Endothelial cell of umbilical vein (primary cell): ENCODE data around the gene WDR37.
A peak's percentile ranks its signal among the peaks of the same experiment; 100 is the strongest.

Experiments
- CTCF ChIP-seq, 2 donors: IDR thresholded peaks; 1 replicate in 1 of 2; 2 replicates in 1 of 2; pipeline ENCODE4 v1.5.1; 2011; ENCODE audit warnings: low read length in 2 of 2, mild to moderate bottlenecking in 2 of 2, moderate library complexity in 2 of 2, control low read depth in 1 of 2, inconsistent platforms in 1 of 2, low read depth in 1 of 2; ENCODE audit not compliant: insufficient read depth in 1 of 2; ENCODE audit errors: extremely low read depth in 1 of 2
- EZH2 ChIP-seq: IDR thresholded peaks from 2 replicates; pipeline ENCODE4 v1.6.1; 2012; ENCODE audit warnings: borderline replicate concordance, low read depth, mild to moderate bottlenecking, moderate library complexity, low read length, inconsistent platforms; ENCODE audit not compliant: severe bottlenecking
- FOS ChIP-seq: IDR thresholded peaks from 2 replicates; pipeline ENCODE4 v1.6.1; 2011; ENCODE audit warnings: mild to moderate bottlenecking, low read length, moderate library complexity, borderline replicate concordance; ENCODE audit not compliant: insufficient read depth
- GATA2 ChIP-seq: IDR thresholded peaks from 2 replicates; pipeline ENCODE4 v1.7.0; 2011; ENCODE audit warnings: low read depth, mild to moderate bottlenecking, moderate library complexity, mixed read lengths, low read length; ENCODE audit not compliant: insufficient read length, insufficient read depth
- JUN ChIP-seq: IDR thresholded peaks from 2 replicates; pipeline ENCODE4 v1.6.1; 2011; ENCODE audit warnings: borderline replicate concordance, low read depth; ENCODE audit not compliant: insufficient read length, insufficient read depth
- POLR2A ChIP-seq: IDR thresholded peaks from 2 replicates; pipeline ENCODE4 v1.6.1; 2012; ENCODE audit warnings: low read depth, mild to moderate bottlenecking, control low read depth, low read length
- POLR2AphosphoS5 ChIP-seq: IDR thresholded peaks from 2 replicates; pipeline ENCODE4 v1.6.1; 2012; ENCODE audit warnings: low read depth, mild to moderate bottlenecking, control low read depth, low read length, moderate library complexity; ENCODE audit not compliant: insufficient read depth
- TF ChIP-seq, protein P1 (sequence below): IDR thresholded peaks from 2 replicates; pipeline ENCODE4 v1.6.1; 2011; ENCODE audit not compliant: insufficient read depth, insufficient read length

DNA sequence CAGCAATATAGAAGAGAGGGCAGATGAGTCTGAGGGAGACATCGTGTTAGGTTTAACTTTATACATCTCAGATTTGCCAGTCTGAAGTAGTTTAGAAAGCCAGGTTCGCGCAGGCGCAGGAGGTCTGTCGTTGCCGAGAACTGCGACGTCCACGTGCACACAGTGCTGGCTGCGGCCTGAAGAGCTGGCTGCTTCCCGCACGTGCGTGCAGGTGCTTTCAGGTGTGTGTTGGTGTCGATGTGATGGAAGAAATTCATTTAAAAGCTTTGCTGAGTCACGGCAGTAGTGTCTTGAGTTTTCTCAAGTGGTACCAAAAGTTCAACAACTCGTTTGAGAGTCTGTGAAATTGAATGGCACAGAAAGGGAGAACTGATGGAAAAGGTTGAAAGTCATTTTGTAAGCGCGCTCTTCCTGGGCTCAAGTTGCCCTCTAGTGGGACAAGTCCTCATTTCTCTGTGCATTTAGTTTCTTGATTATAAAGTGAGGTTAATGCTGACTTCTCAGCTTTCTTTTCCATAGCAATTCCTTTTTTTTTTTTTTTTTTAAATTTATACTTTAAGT, 18.6 kb downstream of the WDR37 start:
- TF ChIP-seq POLR2A (no peak), CTCF (IDR thresholded peaks at IDR 0.05; ENCODE audit: extremely low read depth in 1 of 2, insufficient read depth in 1 of 2, low read depth in 1 of 2, low read length in 2 of 2) (peak; percentile 10 to 28), POLR2AphosphoS5 (no peak), JUN (no peak), EZH2 (no peak), FOS (no peak), GATA2 (no peak)
- TF ChIP-seq, protein P1, sequence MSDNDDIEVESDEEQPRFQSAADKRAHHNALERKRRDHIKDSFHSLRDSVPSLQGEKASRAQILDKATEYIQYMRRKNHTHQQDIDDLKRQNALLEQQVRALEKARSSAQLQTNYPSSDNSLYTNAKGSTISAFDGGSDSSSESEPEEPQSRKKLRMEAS: no peak
